BLaER1 (cell line): ENCODE results near the gene CRIM1.

Source experiments
- H3K27ac ChIP-seq: shearing (Covaris generic); formaldehyde crosslinking; 2 replicates; pipeline ENCODE4 v1.8.1; 2022
- H3K27me3 ChIP-seq: shearing (Covaris generic); formaldehyde crosslinking; 2 replicates; pipeline ENCODE4 v1.8.1; 2022
- H3K36me3 ChIP-seq: shearing (Covaris generic); formaldehyde crosslinking; 2 replicates; pipeline ENCODE4 v1.8.1; 2022
- H3K4me1 ChIP-seq: shearing (Covaris generic); formaldehyde crosslinking; 2 replicates; pipeline ENCODE4 v1.8.1; 2022
- H3K4me2 ChIP-seq: shearing (Covaris generic); formaldehyde crosslinking; 2 replicates; pipeline ENCODE4 v1.8.1; 2022
- H3K4me3 ChIP-seq: shearing (Covaris generic); formaldehyde crosslinking; 2 replicates; pipeline ENCODE4 v1.8.1; 2022
- H3K9ac ChIP-seq: shearing (Covaris generic); formaldehyde crosslinking; 2 replicates; pipeline ENCODE4 v1.8.1; 2022
- H3K9me3 ChIP-seq: shearing (Covaris generic); formaldehyde crosslinking; 2 replicates; pipeline ENCODE4 v1.8.1; 2022
- H4K20me1 ChIP-seq: shearing (Covaris generic); formaldehyde crosslinking; 2 replicates; pipeline ENCODE4 v1.8.1; 2022
- Cebpa-rat ChIP-seq: shearing (Covaris generic); IDR thresholded peaks from 2 replicates; pipeline ENCODE4 v1.8.1; 2022

The CRIM1 gene

DNA sequence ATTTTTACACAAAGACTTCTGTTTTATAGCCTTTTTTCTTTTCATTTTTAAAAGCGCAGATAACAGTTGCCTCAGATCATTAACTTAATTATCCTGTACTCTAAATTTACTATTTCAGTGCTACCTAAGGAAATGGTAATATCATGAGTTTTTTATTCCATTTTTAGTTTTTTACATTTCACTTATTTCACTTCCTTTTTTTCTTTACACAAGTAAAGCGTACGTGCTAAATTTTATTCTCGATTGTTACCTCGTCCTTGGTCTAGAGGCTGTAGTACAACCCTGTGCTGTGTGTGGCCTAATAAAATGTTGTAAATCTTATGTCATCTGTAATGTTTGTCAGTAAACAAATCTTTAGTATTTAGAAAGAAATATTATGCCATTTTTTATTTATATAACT, 49.2 kb downstream of the CRIM1 start:
- H3K4me3 ChIP-seq = no peak overlapping the region
- H3K4me1 ChIP-seq = peaks cover 22% of the 10 kb centered on the region
- H3K36me3 ChIP-seq = 0 out of 2 replicates have a peak, but pooled peaks cover 4% of the 10 kb centered on the region
- peak overlapping the region; percentile 63 for H3K4me2 ChIP-seq
- TF ChIP-seq Cebpa-rat = no peak
- no peaks in the 10 kb centered on the region for H3K9me3 ChIP-seq
- H3K27ac ChIP-seq = 0 out of 2 replicates have a peak overlapping the region, but pooled peaks have one; percentile 6
- H4K20me1 ChIP-seq = no peaks in the 10 kb centered on the region
- no peaks in the 10 kb centered on the region for H3K27me3 ChIP-seq
- H3K9ac ChIP-seq = no peak overlapping the region

DNA sequence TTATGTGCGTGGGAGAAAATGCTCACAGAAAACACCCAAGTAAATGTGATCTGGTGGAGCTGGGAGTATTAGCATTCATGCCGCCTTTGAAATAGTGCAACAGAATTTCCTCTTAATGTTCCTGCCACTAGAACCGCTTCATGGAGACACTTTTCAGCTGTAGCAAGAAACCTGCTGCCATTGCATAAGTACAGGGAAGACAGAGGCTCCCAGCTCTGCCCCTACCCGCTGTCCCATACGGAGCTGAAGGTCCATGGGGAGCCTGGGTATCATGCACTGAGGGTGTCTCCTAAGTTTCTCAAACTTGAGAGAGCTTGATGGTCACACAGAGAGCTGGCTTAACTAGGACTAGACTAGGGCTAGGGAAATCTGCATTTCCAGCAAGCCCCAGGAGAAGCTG, 49.6 kb downstream of the CRIM1 start:
- no peaks in the 10 kb centered on the region for H3K27me3 ChIP-seq
- H3K4me2 ChIP-seq = peak overlapping the region; percentile 63; the same call in 1 of the 2 replicates
- H4K20me1 ChIP-seq = no peaks in the 10 kb centered on the region
- H3K4me1 ChIP-seq = peaks cover 26% of the 10 kb centered on the region
- H3K36me3 ChIP-seq = 0 out of 2 replicates have a peak, but pooled peaks cover 4% of the 10 kb centered on the region
- H3K9me3 ChIP-seq = no peaks in the 10 kb centered on the region
- H3K9ac ChIP-seq = no peak overlapping the region
- no peak overlapping the region for H3K27ac ChIP-seq
- H3K4me3 ChIP-seq = no peak overlapping the region
- TF ChIP-seq Cebpa-rat = no peak

DNA sequence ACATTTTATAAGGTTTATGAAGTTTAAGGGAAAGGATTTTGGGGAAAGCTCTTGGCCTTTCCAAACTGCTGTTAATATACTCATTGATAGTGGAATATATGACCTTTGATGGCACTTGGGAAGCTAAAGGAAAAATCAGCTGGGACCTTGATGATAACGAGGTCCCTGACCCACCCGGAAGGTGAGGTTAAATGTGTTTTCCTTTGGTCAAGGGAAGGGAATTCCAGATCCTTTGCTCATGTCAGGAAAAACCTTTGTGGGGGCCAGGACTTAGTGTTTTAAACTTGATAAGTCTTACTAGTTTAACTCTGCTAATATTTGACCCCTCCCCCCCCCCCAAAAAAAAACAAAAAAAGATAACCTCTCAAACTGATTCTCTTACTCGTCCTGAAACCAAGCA, 50.7 kb downstream of the CRIM1 start:
- H3K27me3 ChIP-seq = no peaks in the 10 kb centered on the region
- H3K9me3 ChIP-seq = no peaks in the 10 kb centered on the region
- 0 out of 2 replicates have a peak, but pooled peaks cover 3% of the 10 kb centered on the region for H3K36me3 ChIP-seq
- no peak overlapping the region for H3K9ac ChIP-seq
- no peak for TF ChIP-seq Cebpa-rat
- no peak overlapping the region for H3K27ac ChIP-seq
- H3K4me3 ChIP-seq = no peak overlapping the region
- H3K4me2 ChIP-seq = no peak overlapping the region
- H4K20me1 ChIP-seq = no peaks in the 10 kb centered on the region
- peaks cover 34% of the 10 kb centered on the region for H3K4me1 ChIP-seq

DNA sequence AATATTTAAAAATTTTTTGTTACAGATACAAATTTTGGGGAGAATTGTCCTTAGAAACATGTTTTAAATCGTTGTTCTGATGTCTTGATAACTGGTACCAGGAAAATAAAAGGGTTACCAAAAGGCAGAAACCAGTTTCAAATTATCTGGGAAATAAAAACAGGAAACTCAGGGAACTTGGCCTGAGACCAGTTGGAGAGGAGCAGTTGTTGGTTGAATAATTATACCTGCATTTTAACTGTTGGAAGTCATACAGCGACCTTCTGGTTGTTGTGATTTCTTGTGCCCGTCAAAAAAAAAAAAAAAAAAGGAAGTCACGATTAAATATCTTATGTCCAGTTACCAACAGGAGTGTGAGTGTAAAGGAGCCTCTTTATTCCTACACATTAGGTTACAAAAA, 51.8 kb downstream of the CRIM1 start:
- Histone ChIP-seq H3K4me3 (no peak overlapping the region), H3K9ac (no peak overlapping the region), H3K4me1 (peaks cover 34% of the 10 kb centered on the region), H3K27ac (no peak overlapping the region), H4K20me1 (no peaks in the 10 kb centered on the region), H3K4me2 (no peak overlapping the region), H3K9me3 (no peaks in the 10 kb centered on the region), H3K27me3 (no peaks in the 10 kb centered on the region), H3K36me3 (no peaks in the 10 kb centered on the region)
- no peak for TF ChIP-seq Cebpa-rat

DNA sequence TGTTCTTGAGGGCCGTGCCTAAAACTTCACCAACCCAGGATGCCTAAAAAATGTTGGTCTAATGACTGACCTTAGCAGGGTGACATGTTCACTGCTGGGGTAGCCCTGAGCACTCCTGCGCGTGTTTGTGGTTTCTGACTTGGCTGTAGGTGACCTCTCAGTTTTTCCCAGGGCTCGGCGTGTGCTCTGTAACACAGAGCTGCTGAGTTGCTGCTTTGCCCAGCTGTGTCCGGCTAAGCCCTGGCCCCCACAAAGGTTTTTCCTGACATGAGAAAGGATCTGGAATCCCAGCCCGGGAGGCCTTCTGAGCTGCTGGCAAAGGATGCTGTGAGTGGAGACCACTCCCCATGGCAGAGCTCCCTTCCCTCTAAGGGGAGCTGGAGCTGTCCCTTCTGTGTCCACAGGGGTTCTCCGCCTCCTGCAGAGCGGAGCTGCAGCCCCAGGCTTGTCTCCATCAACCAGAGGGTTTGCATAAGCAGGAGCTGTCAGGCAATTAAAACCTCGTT, 52.7 kb downstream of the CRIM1 start:
- H3K4me2 ChIP-seq = no peak overlapping the region
- no peak overlapping the region for H3K9ac ChIP-seq
- H4K20me1 ChIP-seq = no peaks in the 10 kb centered on the region
- no peak overlapping the region for H3K4me3 ChIP-seq
- no peaks in the 10 kb centered on the region for H3K27me3 ChIP-seq
- H3K27ac ChIP-seq = no peak overlapping the region
- no peak for TF ChIP-seq Cebpa-rat
- no peaks in the 10 kb centered on the region for H3K9me3 ChIP-seq
- peaks cover 34% of the 10 kb centered on the region for H3K4me1 ChIP-seq
- no peaks in the 10 kb centered on the region for H3K36me3 ChIP-seq

DNA sequence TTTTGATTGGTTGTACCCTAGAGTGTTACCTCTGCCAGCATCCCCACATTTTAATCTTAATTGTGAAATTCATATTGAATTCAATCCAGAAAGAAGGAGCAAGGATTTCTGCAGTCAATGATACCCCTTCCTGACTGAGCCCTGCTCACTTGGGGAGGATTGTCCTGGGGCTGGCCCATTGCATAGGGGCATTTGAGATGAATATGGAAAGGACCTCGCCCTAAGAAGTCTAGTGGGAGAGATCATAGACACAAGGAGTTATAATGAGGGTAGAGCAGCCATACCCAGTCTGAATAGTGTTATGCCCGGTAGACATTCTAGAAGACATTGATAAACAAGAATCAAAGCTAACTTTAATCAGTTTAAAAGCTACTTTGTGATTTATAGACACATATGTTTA, 53.8 kb downstream of the CRIM1 start:
- Histone ChIP-seq H4K20me1 (no peaks in the 10 kb centered on the region), H3K9ac (no peak overlapping the region), H3K4me1 (peaks cover 26% of the 10 kb centered on the region), H3K27ac (no peak overlapping the region), H3K27me3 (no peaks in the 10 kb centered on the region), H3K4me3 (no peak overlapping the region), H3K36me3 (no peaks in the 10 kb centered on the region), H3K4me2 (no peak overlapping the region), H3K9me3 (no peaks in the 10 kb centered on the region)
- no peak for TF ChIP-seq Cebpa-rat

DNA sequence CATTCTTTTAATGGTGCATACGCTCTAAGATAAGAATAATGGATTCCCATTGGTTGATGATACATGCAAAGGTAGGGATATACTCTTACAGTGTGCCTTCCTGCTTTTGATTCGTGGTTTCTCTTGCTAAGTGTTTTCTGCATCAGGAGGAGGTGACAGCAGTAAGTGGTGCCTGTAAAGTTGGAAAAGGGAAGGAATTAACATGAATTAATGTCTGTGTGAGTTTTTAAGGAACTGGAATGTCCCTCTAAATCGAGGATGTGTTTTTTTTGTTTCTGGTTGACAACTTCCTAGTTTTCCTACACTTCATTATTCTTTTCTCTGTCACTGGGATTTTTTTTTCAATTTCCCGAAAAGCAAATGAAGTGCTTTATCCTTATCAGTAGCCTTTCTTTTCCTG, 54.4 kb downstream of the CRIM1 start:
- H3K36me3 ChIP-seq = no peaks in the 10 kb centered on the region
- H4K20me1 ChIP-seq = no peaks in the 10 kb centered on the region

DNA sequence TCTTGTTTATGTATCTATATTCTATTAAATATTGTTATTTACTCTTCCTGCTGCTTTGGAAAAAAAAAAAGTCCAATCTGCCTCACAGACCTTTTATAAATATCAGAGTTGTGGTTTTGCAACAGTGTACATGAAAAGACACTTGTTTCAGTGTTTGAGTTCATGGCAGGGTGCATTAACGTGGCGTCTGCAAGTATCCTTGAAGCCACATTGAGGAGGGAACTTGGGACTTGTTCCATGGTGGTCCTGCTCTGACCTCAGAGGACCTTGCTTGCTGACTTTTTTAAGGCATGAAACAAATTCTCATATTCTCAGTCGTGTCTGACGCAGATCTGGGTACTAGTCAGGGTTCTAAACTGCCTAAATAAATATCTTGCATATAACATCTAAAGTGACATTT, 55.1 kb downstream of the CRIM1 start:
- Histone ChIP-seq H3K4me2 (peak overlapping the region; percentile 0; the same call in 1 of the 2 replicates), H3K9ac (no peak overlapping the region), H3K4me1 (peaks cover 21% of the 10 kb centered on the region; the same call in 1 of the 2 replicates), H3K36me3 (no peaks in the 10 kb centered on the region), H3K9me3 (no peaks in the 10 kb centered on the region), H4K20me1 (no peaks in the 10 kb centered on the region), H3K27me3 (no peaks in the 10 kb centered on the region), H3K4me3 (no peak overlapping the region), H3K27ac (no peak overlapping the region)
- no peak for TF ChIP-seq Cebpa-rat

More for the DNA sequence above, 54.4 kb downstream of the CRIM1 start:
- Histone ChIP-seq H3K9me3 (no peaks in the 10 kb centered on the region), H3K4me2 (no peak overlapping the region), H3K4me3 (no peak overlapping the region), H3K4me1 (peaks cover 26% of the 10 kb centered on the region), H3K27ac (no peak overlapping the region), H3K27me3 (no peaks in the 10 kb centered on the region), H3K9ac (no peak overlapping the region)
- TF ChIP-seq Cebpa-rat = no peak

DNA sequence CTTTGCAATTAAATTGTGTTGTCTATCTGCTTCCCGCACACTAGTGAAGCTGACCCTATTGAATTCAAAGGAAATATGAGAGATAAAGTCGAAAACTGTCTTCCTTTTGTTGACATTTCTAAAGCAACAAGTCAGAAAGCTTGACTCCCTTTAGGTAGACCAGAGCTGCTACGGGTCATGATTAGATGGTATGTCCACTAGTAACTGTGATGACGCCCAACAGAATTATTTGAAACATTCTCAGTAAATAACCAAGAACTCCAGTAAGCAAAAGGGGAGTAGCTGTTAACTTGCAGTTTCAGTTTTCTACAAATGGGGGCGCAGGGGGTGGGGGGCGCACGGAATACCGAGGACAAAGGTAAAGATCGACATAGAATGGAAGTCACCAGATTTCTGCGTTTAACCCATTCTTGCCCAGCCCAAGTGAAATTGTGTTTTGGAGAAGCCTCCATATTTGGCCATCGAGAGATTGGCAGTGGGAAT, 56.4 kb downstream of the CRIM1 start:
- Histone ChIP-seq H3K4me1 (peaks cover 21% of the 10 kb centered on the region; the same call in 1 of the 2 replicates), H4K20me1 (no peaks in the 10 kb centered on the region), H3K9ac (no peak overlapping the region), H3K4me3 (no peak overlapping the region), H3K36me3 (no peaks in the 10 kb centered on the region), H3K4me2 (no peak overlapping the region), H3K27ac (no peak overlapping the region), H3K27me3 (no peaks in the 10 kb centered on the region), H3K9me3 (no peaks in the 10 kb centered on the region)
- TF ChIP-seq Cebpa-rat = no peak

DNA sequence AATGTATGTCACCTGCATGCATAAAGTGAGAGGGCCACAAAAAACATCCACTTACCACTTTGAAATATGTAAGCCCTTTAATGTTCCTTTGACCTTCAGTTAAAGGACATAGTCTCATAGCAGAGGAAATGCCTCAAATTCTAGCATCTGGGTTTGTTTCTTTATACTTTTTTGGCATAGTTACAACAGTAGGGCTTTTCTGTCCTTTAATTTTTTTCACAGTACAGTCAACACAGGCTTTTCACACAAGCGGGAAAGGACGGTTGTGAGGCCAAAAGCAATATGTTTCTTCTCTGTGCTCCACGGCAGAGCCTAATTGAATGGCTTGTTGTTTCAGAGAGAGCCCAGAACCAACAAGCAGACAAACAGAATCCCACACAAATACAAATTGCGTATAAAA, 57.6 kb downstream of the CRIM1 start:
- Histone ChIP-seq H3K4me3 (no peak overlapping the region), H3K27me3 (no peaks in the 10 kb centered on the region), H3K36me3 (no peaks in the 10 kb centered on the region), H4K20me1 (peaks cover 5% of the 10 kb centered on the region; the same call in 1 of the 2 replicates), H3K9ac (no peak overlapping the region), H3K4me2 (no peak overlapping the region), H3K27ac (no peak overlapping the region), H3K4me1 (peaks cover 21% of the 10 kb centered on the region; the same call in 1 of the 2 replicates), H3K9me3 (no peaks in the 10 kb centered on the region)
- no peak for TF ChIP-seq Cebpa-rat
